GM21786 (cell line): ENCODE data around the gene SETD3.
A peak's percentile ranks its signal among the peaks of the same experiment; 100 is the strongest.

Source experiments
- ATAC-seq: cut with Tn5 transposase; IDR thresholded peaks from one replicate; pipeline ENCODE4 v1.9.1; 2021; ENCODE audit not compliant: unreplicated experiment

Gene SETD3

DNA sequence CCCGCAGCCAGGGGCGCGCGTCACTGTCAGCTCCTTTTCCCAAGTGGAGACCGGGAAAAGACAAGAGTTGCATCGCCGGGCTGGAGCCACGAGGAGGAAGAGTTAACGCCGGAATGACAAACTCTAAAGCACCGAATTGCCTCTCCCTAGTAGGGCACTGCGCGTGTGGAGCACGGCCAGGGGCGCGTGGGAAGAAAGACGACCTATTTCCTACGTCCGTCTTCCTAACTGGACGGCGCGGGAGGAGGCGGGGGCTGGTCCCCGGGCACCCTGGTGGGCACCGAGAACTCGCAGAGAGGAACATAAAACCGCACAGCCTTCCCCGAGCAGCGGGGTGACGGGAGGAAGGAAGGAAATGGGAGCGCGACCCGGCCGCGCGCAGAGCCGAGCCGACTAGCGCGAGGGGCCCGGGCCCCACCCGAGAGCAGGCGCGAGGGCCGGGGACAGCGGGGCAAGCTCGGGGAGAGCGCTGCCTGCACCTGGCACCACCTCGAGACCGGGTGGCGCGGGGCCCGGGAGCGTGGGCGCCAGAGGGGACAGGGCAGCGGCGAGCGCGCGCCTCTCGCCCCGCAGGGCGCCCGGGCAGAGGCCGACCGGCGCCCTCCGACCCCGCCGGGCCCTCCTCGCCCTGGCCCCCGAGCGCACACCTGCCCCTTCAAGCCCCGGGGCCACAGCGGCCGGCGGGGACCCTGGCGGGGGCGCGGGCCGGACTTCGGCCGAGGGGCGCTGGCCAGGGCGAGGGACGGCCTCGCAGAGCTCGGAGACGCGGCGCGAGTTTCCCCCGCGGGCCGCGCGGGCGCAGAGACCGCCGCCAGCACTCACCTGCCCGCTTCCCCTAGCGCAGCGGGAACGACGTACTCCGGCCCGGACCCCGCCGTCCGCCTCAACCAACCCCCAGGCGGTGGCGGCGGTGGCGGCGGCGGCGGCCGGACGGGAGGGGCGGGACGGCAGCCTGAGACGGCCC is at the start of gene SETD3:
Gene SETD3, minus strand, starts transcription at position 954 of the 964 bp plus-strand sequence. CDS start 15,054 bp downstream, outside the sequence.
- no peak for ATAC-seq

DNA sequence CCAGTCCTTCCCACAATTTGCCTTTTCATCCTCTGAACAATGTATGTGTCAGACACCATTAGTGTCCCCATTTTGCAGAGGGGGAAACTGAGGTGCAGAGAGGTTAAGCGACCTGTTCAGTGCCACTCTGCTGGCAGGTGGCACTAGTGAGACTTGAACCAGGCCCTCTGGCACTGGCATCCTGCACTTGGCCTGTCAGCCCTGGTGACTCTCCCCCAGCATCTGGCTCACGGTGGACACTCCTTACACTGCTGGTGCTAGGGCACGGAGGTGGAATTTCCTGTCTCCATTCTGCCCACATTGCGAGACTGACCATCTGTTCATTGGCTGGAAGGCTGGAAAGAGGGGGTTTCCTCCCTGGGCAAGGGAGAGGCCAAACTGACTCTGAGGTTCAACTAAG is 49.2 kb upstream of the SETD3 start:
- ATAC-seq, result no peak

DNA sequence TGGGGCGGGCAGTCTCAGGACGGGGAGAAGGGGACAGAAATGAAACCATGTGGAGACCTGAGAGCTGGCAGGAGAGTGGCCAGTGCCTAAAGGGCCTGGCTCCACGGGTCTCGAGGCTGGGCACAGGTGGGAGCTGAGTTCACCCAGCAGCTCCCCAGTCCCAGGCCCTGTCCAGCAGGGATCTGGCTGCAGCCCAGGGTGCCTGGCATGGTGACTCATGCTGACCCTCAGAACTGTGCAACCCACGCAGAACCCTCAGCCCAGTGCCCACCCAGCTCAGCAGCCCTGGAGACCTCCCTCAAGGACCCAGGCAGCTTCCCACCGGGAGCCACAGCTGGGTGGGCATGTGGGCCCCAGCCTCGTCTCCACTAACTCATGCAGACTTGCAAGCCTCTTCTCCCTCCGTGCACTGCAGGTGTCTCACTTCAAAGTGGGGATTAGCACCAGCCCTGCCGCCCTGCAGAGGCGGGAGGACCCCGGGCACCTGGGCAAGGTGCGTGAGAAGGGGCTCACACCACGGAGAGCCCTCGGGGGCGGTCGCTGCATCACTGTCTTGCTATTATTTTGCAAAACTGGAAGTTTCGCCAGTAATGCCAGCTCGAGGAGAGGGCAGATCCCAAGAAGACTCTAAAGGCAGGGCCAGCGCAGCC is 46.9 kb upstream of the SETD3 start:
- no peak for ATAC-seq

DNA sequence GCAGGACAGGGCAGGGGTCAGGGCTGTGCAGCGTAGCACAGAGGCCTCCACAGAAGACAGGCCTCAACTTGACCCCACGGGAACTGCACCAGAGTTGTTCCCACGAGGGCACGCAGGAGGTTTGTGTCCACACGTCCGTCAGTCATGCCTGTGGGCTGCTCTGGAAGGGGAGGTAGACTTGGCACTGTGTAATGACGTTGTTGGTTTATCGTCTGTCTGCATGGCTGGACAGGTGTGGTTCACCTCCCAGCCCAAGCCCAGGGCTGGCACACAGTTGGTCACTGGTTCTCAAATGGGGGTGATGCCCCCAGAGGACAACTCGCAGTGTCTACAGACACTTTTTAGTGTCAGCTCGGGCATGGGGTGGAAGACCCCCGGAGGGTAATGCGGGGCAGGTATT is 46.4 kb upstream of the SETD3 start:
- no peak for ATAC-seq

DNA sequence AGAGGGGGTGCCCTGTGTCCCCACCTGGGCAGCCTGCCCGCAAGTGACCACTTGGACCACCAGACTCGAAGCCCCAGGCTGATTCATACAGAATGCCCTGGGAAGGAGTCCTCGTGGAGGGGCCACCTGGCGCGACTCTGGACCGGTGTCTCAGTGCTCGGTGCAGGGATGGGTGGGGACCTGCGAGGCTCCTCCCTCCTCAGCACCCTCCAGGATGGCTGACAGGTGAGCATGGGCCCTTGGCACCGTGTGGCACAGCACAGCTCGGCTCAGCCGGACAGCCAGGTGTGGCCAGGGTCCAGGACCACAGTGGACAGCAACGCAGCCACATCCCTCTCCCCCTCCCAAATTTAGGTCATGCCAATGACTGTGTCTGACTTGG is 45.0 kb upstream of the SETD3 start:
- no peak for ATAC-seq

DNA sequence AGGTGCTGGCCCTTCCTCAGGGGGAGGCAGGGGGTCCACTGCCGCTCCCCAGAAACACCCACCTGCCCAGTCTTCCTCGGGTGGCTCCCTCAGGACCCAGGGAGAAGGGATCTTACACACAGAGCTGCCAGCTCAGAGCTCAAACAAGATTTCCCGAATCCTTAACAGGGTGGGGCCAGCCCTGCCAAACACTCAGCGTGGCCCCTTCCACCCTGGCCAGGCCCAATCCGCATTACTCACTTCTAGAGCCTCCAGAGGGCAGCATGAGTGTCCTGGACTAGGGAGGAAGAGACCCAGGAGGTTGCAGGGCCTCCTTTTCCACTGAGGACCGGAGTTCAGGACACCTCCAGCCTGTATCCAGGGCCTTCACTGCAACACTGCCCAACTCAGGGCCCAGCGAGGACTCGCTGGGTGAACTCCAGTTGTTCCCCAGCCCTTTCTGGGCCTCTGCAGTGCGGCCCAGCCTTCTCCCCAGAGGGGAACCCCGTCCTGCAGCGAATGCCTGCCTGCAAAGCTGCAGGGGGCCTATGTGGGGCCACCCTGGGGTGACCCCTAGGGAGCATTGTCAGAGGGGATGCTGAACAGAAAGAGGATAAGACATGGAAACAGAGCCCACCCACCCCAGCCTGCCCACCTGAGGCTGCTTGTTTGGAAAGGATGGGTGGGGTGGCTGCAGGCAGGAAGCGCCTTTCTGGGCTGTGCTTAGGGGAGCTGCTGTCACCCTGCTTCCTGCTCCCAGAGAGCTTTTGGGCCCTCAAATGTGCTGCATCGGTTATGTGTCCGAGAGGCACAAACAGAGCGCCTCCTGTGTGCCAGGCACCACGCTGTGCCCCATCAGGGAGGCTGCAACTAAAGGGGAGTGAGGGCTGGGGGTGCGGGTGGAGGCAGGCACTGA is 44.4 kb upstream of the SETD3 start:
- ATAC-seq, result no peak

DNA sequence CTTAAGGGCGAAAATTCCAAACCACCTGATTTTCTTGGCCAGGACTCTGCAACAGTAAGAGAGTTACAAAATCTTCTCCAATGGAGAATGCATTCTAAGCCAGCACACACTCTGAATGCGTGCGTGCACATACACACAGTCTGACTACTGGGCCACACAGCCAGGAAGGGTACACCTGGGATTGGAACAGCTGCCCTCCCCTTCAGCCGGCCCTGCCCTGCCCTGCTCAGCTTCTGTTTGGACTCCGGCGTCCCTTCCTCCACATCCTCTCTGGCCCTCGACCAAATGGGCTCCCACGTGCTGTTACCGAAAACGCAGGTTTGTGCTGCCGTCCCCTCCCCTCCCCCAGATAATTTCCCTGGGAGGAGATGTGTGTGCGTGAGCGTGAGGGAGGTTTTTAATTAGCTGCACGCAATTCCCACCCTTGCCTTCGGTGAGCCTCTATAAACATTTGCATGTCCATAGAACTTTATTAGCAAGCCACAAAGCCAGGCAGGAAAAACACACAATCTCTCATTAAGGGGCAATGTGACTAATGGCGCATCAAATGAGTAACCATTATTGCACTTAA is 43.5 kb upstream of the SETD3 start:
- ATAC-seq, result no peak

DNA sequence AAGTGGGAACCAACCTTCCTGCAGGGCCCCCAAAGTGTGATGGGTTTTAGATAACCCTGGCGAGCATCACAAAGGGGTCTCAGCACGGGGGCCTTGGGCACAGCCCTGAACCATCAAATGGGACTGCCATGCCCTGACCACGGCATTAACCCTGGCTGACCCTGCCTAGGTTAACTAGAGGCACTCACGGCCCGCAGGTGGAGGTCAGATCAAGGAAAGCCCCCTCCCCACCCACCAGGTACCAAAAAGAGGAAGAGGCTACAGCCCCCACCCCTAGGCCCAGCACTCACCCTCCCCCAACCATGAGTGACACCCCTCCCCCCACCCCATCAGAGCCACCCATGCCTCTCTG is 43.0 kb upstream of the SETD3 start:
- ATAC-seq, result no peak

DNA sequence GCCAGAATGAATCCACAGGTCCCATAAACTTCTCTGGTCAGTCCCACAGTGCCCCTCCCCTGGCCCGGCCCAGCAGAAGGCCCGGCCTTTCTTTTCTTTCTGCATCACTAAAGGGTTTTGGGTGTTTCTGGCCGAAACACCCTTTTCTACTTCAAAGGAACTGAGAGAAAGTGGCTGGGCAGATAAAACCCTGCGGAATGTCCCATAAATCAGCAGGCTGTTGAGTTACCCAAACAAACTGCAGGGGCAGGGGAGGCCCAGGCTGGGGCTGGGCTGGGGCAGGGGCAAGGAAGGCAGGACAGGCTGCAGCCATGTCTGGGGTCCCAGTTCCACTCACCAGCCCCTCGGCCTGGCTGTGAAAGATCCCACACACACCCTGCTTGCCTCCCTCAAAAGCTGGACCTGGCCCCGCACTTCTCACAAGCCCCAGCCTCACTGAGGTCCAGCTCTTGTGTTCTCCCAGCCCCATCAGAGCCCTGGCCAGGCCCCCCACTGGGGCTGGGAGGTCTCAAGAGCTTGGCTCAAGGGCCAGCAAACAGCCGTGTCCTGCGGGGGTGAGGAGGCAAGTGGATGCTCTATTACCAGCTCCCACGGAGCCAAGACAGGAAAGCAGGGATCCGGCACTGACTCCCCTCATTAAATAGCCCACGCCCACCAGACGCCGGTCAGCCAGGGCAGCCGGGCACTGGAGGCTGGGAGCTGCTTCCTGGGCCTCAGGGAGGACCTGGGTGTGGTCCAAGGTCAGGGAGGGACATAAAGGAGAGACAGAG is 42.5 kb upstream of the SETD3 start:
- no peak for ATAC-seq

DNA sequence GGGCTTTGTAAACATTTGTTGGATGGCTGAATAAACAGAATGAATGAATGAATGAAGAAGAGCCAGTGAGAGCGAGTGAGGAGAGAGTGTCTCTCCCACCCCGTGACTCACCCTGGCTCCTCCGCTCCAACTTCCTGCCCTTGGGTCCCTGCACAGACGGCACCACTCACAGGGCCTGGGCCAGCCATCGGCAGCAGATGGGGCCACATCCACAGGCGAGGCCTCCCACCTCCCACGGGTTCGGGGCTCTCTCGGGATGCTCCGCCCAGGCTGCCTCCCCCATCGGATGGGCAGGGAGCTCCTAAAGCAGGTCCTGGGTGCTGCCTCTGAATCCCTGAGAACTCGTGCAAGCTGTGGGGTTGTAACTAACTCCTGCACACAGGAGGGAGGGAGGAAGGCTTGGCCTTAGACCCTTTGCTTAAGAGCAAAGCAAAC is 41.8 kb upstream of the SETD3 start:
- no peak for ATAC-seq

DNA sequence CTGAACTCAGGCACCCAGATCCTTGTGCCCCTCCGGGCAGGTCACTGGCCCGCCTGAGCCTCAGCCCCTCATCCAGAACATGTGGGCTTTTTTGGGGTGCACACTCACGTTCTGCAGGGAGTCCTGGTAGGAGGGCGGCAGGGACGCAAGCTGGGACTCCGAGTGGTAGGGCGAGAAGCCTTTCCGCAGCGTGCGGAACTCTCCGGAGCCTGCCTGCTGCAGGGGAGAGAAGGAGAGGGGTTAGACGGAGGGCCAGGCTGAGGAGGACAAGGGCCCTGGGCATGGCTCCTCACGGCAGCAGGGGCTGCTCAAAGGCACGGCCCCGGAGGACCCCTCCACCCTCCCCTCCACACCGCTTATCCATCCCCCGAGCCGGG is 41.4 kb upstream of the SETD3 start:
- ATAC-seq, result no peak

DNA sequence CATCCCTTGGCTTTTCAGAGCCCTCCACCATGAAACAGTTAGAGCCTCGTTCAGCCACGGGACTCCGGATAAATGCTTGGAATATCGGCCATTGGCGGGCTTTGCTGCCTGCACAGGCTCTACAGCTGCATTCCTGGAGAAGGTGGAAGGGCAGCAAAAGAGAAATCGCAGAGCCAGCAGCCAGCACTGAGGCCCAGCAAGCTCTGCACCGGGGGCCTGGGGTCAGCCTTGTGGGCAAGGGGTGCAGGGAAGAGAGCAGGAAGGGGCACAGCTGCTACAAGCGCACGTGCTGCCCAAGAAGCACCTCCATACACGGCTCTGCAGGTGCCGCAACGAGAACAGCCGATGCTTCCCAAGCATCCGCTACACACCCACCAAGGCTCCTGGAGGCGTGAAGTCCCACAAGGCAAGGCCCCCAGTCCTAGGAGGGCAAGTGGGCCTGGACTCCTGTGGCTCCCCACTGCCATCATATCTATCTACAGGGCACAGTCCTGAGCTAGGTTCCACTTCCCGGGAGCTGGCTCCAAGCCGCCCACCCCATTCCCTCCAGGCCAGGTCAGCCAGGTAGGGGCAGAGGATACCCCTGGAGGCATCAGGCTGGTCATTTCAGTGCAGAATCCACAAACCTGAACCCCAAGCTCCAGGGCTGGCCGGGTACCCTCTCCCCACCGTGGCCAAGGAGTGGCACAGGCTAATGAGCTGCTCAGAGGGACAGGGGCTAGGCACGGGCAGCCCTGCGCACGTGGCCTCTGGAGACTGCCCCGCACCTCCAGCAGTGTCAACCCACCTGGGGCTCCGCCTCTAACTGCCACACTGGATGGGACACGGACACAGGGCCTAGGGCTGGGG is 40.7 kb upstream of the SETD3 start:
- ATAC-seq, result no peak

DNA sequence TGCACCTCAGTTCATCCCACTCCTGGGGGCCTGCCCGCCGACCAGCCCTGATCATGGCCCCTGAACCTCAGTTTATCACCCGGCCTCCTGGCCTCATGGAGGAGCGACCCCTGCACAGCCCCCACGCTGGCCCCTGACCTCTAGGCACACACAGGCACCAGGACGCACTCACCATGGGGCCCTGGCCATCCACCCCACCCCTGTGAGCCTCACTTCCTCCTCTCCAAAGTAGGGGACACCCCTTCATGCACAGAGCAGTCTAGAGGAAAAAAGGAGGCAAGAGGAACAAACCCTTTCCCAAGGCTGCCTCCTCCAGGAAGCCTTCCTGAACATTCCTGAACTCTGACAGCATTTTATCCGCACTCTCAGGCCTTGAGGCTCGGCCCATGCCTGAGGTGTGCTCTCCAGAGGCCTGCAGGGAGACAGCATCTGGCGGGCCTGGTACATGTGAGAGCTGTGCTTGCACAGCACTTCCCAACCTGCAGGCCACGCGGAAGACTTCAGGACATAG is 40.0 kb upstream of the SETD3 start:
- no peak for ATAC-seq

DNA sequence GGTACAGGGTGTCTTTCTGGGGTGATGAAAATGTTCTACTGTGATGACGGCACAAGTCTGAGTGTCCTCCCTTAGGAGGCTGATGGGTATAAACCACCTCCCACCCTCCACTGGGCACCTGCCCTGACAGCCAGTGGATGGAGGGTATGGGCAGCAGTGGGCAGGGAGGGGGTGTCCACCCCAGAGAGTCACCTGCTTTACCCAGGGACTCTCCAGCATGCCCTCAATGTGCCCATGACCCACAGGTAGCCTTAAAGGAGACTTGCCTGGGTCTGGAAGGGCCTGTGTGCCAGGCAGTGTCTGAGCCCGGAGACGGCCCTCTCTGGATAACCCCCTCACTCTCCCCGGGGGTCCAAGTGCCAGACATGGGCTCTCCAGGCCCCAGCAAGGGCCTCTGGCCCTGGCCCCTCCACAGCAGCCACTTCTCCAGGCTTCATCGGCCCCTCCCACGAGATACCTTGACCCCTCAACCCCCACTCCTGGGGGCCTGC is 39.3 kb upstream of the SETD3 start:
- ATAC-seq, result no peak

DNA sequence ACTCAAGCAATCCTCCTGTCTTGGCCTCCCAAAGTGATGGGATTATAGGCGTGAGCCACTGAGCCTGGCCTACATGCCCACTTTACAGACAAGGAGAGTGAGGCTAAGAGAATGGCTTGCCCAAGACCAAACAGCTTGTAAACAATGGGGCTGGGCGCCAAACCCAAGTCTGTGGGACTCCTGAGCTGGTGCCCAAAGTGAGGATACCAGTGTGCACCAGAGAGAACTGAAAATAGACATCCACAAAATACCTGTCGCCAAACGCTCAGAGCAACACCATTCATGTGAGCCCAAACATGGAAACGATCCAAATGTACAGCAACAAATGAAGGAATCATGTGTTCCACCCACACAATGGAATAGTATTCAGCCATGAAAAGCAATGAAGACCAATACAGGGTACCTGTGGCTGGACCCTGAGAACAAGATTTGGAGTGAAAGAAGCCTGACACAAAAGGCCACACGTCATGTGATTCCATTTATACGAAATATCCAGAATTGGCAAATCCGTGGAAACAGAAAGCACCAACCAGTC is 38.8 kb upstream of the SETD3 start:
- ATAC-seq, result no peak

DNA sequence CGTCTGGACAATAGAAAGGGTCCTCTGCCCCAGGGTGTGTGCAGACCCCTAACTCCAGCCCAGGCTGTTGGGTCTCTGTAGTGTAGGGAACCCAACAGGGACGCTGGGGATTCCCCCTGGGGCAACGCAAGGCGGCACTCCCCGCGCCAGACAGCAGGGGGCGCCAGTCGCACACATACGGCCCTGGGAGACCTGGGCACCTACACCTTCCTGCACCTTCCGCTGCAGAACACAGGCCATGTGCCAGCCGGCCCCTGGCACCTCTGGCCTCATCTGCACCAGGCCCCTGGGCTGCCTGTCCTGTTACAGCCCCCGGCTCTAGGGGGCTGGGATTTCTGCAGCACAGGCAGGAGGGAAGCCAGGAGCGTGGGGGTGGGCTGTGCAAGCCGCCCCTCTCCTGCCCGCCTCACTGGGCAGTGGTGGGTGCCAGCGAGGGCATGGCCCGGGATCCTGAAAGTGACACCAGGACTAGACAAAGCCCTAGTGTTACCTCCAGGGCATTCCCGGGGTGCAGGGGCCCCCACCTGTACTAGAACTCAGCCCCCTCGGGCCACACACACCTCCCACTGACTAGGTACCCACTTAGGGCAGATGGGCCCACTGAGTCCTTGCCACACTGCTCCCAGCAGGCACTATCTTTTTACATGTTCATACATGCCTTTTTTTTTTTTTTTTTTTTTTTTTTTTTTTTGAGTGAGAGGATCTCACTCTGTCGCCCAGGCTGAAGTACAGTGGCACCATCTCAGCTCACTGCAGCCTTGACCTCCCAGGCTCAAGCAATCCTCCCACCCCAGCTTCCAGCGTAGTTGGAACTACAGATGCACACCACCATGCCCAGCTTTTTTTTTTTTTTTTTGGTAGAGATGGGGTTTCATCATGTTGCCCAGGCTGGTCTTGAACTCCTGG is 38.0 kb upstream of the SETD3 start:
- peak; percentile 63 for ATAC-seq

DNA sequence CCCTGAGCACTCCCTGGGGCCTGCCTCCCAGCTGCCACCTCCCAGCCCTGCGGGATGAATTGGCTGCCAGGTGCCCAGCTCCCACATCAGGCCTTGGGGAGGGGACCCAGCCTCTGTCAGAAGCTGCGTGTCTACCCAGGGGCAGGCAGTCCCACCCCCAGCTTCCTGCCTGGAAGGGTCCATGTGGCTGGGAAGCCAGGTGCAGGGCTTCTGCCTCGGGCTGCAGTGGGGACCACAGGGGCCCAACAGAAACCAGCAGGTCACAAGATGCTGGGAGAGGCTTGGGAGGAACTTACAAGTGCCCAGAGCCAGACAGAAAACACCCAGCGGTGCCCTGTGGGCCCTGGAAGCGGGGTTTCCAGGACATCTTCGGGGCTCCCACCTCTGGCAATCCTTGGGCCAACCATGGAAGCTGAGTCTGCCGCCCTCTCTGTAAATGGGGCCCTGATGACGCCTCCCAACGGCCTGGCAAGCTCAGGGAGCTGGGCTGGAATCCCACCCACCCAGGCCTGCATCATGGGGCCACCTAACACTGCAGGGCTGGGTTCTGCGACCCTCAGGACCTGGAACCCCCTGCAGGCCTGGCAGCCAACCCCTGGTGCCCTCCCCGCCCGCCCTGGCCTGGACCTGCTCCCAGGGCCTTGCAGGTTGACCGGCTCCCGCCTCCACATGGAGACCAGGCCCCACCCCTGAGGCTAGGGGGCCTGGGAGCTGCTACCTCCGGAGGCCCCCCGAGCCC is 37.2 kb upstream of the SETD3 start:
- no peak for ATAC-seq
